Parathyroid adenoma (tissue), 2 donors: ENCODE data around the gene NMBR.
"Not testable (repeated sequence)": the region's sequence is repeated elsewhere in the genome, so short reads cannot be mapped to it uniquely, and the experiment has no call there.

Experiments
- H2AFZ ChIP-seq: fragments of 300-600 bp; sonication (generic); one replicate; pipeline ENCODE4 v1.7.0; 2017; ENCODE audit warnings: antibody characterized with exemption, mild to moderate bottlenecking
- H3K27ac ChIP-seq: fragments of 300-600 bp; sonication (generic); one replicate; pipeline ENCODE4 v1.7.0; 2017
- H3K27me3 ChIP-seq: fragments of 300-600 bp; sonication (generic); one replicate; pipeline ENCODE4 v1.7.0; 2017; ENCODE audit warnings: low read length; ENCODE audit not compliant: control insufficient read depth, insufficient read depth
- H3K36me3 ChIP-seq: fragments of 300-600 bp; sonication (generic); one replicate; pipeline ENCODE4 v1.7.0; 2017; ENCODE audit warnings: low read length; ENCODE audit not compliant: control insufficient read depth, insufficient read depth
- H3K4me1 ChIP-seq: fragments of 300-600 bp; sonication (generic); one replicate; pipeline ENCODE4 v1.7.0; 2017; ENCODE audit warnings: control low read depth
- H3K4me2 ChIP-seq: fragments of 300-600 bp; sonication (generic); one replicate; pipeline ENCODE4 v1.7.0; 2017; ENCODE audit warnings: low read length
- H3K4me3 ChIP-seq: fragments of 300-600 bp; sonication (generic); one replicate; pipeline ENCODE4 v1.7.0; 2017; ENCODE audit warnings: low read depth, low read length
- H3K79me2 ChIP-seq: fragments of 300-600 bp; sonication (generic); one replicate; pipeline ENCODE4 v1.7.0; 2017; ENCODE audit warnings: control low read depth
- H3K9ac ChIP-seq: fragments of 300-600 bp; sonication (generic); one replicate; pipeline ENCODE4 v1.7.0; 2017; ENCODE audit warnings: mild to moderate bottlenecking
- H3K9me3 ChIP-seq: fragments of 300-600 bp; sonication (generic); one replicate; pipeline ENCODE4 v1.7.0; 2017; ENCODE audit warnings: low read length; ENCODE audit not compliant: control insufficient read depth
- CTCF ChIP-seq: fragments of 300-600 bp; sonication (generic); IDR thresholded peaks from one replicate; pipeline ENCODE4 v1.7.0; 2017; ENCODE audit warnings: antibody characterized with exemption, mild to moderate bottlenecking
- donor health status: primary hyperparathyroidism.

The NMBR gene

GRCh38 chr6:142030115-142030619, 116.8 kb downstream of the NMBR start:
- Histone ChIP-seq H3K4me1 (no peaks in the 10 kb centered on the region), H3K27me3 (no peaks in the 10 kb centered on the region), H3K79me2 (no peaks in the 10 kb centered on the region), H3K4me2 (no peak overlapping the region), H3K4me3 (no peak overlapping the region), H3K9me3 (no peaks in the 10 kb centered on the region), H3K36me3 (no peaks in the 10 kb centered on the region), H3K27ac (no peak overlapping the region), H2AFZ (no peak overlapping the region), H3K9ac (no peak overlapping the region)
- TF ChIP-seq CTCF, result no peak

GRCh38 chr6:142028527-142028926, 118.4 kb downstream of the NMBR start:
- Histone ChIP-seq H3K27me3 (no peaks in the 10 kb centered on the region), H2AFZ (no peak overlapping the region), H3K9ac (no peak overlapping the region), H3K9me3 (no peaks in the 10 kb centered on the region), H3K4me2 (no peak overlapping the region), H3K36me3 (no peaks in the 10 kb centered on the region), H3K4me3 (no peak overlapping the region), H3K79me2 (no peaks in the 10 kb centered on the region), H3K27ac (no peak overlapping the region), H3K4me1 (no peaks in the 10 kb centered on the region)
- no peak for TF ChIP-seq CTCF

GRCh38 chr6:142027804-142028203, 119.1 kb downstream of the NMBR start:
- not testable (repeated sequence) for H3K27me3 ChIP-seq, H3K4me3 ChIP-seq, H3K36me3 ChIP-seq, H3K27ac ChIP-seq, H3K79me2 ChIP-seq, H3K9me3 ChIP-seq, H2AFZ ChIP-seq, H3K4me2 ChIP-seq, H3K9ac ChIP-seq, H3K4me1 ChIP-seq

- Histone ChIP-seq H3K9ac (no peak overlapping the region), H3K36me3 (no peaks in the 10 kb centered on the region), H3K79me2 (no peaks in the 10 kb centered on the region), H3K27ac (no peak overlapping the region), H3K27me3 (no peaks in the 10 kb centered on the region), H3K9me3 (no peaks in the 10 kb centered on the region), H3K4me1 (no peaks in the 10 kb centered on the region), H2AFZ (no peak overlapping the region), H3K4me2 (no peak overlapping the region), H3K4me3 (no peak overlapping the region)
- no peak for TF ChIP-seq CTCF
These were observed 119.8 kb downstream of the NMBR start for GRCh38 chr6:142027074-142027473.

GRCh38 chr6:142026471-142026870, 120.5 kb downstream of the NMBR start:
- no peaks in the 10 kb centered on the region for H3K4me1 ChIP-seq
- no peak overlapping the region for H3K27ac ChIP-seq
- H2AFZ ChIP-seq, result no peak overlapping the region
- H3K4me2 ChIP-seq, result no peak overlapping the region
- H3K79me2 ChIP-seq, result no peaks in the 10 kb centered on the region
- TF ChIP-seq CTCF, result no peak
- H3K27me3 ChIP-seq, result no peaks in the 10 kb centered on the region
- no peaks in the 10 kb centered on the region for H3K36me3 ChIP-seq
- no peak overlapping the region for H3K9ac ChIP-seq
- no peaks in the 10 kb centered on the region for H3K9me3 ChIP-seq
- H3K4me3 ChIP-seq, result no peak overlapping the region
